ENCODE measurements around the gene PAX7.

Gene PAX7

DNA sequence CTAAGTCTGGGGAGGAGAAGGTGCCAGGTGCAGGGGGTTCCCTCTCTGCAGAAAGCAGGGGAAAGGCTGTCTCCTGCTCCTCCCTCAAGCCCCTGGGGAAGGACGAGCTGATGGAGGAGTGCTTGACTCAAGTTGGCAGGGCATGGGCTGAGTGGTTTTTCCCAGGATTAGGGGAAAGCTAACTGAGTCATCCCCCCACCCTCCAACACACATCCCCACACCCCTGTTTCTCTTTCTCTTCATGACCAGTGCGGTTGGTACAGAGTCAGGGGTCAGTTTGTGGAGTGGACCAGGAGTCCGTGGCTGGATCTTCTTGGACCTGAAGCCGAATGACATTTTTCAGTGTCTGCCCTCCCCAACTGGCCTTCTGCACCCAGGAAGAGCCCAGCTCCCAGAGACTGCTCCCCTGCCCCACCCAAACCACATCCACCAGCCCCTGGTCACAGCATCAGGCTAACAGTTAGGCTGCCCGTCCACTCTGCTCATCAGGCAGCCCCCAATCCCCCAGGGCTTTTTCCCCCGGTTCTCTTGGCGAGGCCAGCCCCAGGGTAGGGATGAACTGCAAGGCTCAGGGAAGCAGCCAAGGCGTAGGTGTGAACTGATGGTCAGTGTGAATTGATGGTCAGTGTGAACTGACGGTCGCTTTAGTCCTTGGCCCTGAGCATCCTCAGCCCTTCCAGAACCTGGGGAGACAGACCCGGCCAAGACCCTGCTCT, 81.0 kb downstream of the PAX7 start:
- DNase-seq = no peak

DNA sequence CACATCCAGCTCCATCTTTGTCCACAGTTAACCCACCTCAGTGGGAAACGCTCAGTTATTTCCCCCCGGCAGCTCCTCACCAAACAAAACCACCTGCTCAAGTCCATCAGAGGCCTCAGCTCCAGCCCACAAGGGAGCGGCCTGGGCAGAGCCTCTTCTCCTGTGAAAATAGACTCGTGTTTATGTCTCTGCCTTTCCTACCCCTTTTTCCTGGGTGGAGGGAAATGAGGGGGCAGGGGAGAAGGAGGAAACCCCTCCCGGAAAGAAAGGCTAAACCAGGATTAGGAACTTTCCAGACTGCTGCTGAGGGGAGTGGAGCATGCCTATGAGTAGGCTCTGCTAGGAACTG, 81.6 kb downstream of the PAX7 start:
- no peak for DNase-seq

DNA sequence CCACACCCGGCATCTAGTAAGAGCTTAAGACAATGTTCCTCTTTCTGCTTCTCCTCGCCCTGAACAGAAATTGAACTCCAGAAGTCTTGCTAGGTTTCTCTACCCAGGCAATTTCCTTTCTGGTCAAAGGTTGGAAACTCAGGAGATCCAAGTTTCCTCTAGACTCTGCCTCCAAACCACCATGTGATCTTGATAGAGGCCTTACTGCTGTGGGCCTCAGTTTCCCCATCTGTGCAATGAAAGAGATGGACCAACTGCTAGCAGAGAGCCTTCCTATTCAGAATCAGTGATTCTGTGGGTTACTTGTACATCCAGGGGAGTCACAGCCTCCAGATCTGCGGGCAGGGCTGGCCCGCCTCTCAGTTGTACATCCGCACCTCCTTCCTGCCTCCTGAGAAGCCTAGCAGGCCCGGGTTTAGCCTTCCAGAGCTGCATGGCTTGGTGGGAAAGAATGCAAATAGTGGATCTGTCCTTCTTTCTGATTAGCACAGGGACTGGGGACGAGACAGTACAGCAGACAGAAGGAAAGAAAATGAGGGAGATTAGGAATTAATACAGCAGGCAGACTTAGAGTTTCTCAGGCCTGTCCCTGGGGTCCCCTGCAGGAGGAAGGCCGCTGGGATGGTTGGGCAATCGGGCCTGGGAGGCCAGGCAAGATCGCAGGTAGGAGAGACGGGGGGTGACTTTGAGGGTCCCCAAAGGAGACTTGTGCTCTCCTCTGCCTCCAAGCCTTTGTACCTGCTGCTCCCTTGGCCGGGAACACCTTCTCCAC, 83.9 kb downstream of the PAX7 start:
- DNase-seq = no peak

DNA sequence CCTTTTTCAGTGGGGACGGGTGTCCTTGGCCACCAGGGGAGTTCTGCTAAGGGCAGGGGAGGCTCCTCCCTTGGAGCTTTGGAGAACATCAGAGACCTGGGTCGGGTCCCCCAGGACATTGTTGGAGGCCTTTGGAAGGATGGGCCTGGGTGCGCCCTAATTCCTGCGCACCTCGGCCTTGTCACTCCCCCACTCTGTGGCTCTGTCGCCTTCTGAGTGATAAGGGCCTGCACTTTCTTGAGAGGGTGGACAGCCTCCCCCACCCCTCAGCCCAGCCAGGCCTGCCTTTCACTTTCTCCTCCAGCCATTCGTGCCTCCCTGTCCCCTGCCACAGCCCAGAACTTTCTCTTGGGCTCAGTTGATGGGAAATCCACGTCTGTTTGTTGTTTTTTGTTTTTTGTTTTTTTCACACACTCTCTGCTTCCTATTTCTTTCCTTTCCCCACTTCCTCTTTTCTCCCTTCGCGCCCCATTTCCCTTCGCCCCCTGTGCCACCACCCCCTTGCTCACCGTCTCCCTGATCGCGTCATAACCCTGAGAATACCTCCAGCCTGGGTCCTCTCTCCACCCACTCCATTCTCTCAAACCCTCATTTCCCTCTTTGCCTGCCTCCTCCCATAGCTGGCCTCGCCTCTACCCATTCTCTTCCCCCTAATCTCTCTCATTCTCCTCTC, 85.6 kb downstream of the PAX7 start:
- no peak for DNase-seq

DNA sequence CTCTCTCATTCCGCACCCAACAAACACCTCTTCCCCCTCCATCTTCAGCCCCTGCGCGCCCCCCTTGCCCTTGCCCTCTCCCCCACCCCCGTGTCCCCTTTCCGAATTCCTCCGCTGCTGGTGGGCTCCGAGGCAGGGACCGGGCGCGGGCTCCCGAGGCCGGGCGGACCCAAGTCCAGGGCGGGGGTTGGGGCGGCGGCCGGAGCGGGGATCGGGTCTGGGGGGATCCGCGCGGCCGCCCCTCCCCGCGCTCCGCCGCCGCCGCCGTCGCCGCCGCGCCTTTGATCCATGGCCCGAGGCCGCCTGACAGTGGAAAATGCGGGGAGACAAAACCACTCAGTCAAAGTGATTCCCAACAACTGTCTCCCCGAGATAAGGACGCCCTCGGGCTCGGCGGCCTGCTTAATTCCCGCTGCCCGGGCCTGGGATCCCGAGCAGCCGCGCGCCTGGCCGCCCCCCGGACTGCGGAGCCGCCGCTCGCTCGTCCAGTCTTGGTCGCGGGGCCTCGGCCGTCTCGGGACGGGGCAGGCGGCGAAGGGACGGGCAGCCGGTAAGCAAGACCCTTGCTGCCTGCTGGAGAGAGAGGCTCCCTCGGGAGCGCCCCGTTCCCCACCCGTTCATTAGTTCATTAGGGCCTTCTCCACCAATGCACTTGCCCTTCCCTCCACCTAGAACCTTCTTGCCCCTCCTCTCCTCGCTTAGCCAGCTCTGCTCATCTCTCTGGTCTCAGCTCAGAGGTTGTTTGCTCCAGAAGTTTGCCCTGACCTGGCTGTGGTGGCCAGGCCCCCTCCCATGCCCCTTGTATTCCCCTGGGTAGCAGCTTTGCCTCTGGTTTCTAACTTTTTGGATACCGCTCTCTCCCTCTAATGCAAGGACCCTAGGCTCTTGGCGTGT, 86.4 kb downstream of the PAX7 start:
- DNase-seq = no peak

DNA sequence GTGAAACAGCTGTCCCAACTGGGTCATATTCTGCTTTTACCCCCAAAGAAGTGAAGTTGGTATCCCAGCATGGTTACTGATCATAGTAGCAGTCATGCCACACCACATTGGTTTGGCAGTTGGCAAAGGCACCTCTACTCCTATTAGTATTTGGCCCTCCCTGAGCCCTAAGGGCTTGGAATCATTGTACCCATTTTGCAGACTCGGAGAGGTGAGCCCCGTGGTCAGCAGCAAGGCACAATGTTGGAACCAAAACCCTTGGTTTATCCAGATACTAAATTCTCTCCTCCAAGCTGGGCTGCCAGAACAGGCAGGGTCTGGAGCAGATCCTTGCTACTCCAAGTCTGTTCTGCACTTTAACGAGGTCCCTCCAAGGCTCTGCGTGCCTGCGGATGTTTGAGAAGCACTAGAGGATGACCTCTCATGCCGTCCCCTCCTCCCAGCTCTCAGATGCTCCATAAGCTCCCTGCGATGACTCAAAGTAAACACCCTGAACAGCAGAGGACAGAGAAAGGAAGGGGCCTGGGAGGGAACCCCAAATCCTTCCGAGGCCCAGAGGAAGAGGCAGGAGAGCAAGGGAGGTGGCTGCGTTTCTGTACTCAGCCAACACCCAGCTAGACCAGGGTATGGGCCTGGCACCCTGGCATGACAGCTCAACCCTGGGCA, 89.3 kb downstream of the PAX7 start:
- no peak for DNase-seq

DNA sequence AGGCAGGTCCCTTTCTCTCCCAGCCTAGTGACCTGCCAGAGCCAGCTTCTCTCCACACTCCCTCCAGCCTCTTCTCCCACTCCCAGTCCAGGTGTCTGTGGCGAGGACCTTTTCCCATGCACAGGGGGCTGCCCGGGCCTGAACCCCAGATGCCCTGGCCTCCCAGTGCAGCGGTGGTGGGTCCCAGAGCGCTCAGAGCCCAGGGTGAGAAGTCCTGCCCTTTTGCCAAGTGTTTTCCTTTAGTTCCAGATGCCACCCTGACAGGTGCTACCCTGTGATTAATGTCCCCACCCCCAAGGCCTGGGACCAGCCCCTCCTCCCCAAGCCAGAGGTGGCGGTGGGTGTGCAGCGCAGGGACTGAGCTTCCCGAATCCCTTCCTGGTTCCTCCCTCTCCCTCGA, 90.4 kb downstream of the PAX7 start:
- no peak for DNase-seq

DNA sequence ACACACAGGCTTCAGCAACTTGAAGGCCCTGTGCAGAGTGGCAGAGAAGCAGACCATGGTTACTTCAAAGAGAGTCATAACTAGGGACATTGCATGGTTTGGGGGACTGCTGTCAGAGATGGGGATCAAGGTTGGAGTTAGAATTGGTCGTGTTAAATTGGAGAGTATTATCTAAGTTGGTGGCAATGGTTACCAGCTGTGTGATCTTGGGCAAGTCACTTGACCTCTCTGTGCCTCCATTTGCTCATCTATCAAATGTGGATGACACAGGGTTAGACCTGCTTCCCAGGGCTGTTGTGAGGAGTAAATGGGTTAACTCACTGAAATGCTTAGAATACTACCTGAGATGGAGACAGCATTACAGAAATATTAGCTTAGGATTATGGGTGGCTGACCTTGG, 91.1 kb downstream of the PAX7 start:
- no peak for DNase-seq

DNA sequence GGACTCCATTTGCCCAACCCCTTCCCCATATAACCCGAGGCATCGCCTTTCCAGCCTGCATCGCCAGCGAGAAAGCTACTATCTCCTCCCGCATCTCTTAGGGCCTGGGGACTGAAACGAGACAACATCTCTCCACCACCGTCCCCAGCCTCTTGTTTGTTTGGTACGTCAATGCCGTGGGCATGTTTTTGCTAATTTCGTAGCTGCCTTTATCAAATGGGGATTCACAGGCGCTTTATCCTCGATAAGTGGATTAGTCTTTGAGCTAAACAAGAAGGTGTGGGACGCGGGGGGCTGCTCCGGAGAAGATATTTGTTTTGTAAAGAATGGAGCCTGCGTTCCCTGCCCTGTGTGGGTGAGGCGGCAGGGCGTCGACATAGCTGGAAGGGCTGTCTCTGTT, 91.6 kb downstream of the PAX7 start:
- no peak for DNase-seq

DNA sequence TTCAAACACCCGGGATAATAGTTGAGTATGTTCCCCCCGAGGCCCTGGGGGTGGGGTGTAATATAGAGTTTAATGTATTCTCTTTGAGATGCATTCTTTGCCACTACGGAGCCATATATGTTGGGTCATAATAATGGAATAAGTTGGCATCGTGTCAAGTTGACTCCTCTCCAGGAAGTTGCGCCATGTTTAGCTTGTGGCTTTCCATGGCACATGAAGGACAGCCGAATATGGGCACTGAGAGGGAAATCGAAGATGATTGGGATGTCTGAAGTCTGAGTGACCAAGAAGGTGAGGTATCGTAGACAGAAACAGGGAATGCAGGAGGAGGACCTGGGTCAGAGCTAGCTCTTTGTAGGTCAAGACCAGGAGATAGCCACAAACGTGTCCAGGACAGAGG, 92.6 kb downstream of the PAX7 start:
- no peak for DNase-seq

DNA sequence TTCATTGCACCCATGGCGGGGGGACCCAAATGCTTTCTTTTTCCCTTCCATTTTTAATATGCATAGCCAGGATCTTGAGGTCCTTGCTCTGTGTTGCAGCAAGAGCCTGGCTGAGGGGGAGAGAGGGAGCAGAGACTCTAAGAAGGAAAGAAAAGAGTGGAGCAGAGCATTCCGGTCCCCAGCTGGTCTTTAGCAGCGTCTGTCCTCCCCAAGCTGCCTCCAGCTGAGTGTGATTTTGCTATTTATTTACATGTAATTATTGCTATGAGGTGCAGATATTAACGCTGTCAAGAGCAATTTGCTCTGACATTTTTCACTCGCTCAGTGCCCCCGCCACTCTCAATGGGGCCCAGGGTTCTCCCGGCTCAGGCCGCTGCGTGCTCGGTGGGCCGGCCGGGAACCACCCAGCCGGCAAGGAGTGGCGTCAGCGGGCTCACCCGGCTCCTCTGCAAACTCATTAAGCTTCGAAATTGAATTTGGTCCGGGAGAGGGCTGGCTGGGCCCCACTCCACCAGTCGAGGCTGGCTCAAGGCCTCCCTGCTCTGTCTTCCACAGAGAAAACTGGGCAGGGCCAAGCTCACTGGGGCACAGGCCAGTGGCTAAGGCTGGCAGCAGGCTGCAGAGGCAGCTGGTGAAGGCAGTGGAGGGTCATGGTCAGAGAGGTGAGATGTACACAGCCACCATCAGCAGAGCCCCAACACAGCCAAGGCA, 93.2 kb downstream of the PAX7 start:
- DNase-seq = no peak

DNA sequence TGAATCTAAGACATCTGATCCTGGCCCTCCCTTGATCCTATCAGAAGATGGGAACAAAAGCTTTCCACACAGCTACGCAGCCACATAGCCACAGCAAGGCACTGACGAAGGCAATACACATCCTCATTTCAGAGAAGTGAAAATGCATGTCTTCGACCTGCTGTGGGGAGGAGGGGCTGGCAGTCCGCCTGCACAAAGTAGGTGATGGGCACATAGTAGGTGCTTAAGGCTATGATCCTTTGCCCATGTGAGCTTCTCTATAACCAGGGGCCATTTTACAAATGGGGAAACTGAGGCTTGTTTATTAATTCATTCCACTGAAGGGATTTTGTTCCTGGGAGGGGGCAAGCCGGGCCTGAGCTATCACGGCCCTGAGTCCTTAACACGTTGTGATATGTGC, 94.2 kb downstream of the PAX7 start:
- no peak for DNase-seq

DNA sequence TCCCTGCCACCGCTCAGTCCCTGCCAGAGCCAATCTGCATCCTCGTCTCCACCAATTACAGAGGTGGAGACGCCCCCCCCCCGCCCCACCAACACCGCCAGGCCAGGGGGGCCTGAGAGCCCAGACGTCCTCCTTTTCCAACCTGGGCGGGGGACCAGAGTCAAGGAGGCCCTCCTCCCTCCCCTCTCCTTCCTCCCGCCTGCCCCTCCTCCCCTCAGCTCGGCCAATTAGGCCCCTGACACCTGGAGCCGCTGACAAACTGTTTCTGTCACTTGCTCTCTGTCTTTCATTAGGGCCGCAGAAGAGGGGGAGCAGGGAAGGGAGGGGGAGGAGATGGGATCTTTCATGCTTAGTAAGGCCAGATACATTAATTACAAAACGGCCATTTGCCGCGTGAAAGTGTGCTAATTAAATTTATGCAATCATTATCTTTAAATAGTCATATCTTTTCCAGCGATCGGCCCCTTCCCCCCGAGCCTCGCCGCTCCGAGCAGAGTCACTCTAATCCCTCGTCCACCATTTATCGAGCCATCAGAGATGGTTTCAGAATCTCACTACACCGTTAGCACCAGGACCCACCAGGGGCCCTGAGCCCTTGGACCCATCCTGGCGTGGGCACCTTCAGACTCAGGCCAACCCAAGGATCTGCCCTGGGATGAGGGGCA, 94.7 kb downstream of the PAX7 start:
- no peak for DNase-seq

DNA sequence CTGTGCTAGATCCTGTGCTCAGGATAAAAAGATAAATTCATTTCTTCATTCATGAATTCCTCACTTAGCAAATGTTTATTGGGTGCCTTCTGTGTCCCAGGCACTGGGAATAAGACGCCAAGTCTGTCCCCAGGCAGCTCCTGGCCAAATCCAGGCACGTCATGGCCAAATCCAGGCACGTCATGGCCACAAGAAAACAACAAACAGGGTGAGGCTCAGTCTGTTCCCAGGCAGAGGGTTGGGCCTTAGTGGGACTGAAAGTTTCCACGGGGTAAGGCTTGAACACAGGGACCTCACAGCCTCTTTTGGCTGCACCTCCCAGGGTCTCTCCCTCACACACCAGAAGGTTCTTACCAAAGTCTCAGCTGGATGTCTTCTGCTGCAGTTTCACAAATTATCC, 95.7 kb downstream of the PAX7 start:
- no peak for DNase-seq

DNA sequence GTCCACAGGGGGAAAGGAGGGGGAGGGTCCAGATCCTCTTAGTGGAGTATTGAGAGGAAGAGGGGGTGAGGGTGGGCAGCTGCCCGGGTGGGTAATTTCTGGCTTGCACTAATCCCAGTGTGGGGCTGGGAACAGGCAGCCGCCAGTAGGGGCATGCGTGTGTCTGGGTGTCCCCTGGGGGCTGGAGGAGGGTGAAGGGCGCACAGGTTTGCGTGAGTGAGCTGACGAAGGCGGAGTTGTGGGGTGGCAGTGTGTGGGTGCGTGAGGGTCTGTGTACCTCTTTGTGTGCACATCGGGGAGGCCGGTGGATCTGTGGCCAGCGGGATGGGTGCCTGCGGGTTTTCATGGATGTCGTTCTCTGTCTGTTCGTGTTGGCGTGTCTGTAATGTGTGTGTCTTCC, 97.3 kb downstream of the PAX7 start:
- no peak for DNase-seq

DNA sequence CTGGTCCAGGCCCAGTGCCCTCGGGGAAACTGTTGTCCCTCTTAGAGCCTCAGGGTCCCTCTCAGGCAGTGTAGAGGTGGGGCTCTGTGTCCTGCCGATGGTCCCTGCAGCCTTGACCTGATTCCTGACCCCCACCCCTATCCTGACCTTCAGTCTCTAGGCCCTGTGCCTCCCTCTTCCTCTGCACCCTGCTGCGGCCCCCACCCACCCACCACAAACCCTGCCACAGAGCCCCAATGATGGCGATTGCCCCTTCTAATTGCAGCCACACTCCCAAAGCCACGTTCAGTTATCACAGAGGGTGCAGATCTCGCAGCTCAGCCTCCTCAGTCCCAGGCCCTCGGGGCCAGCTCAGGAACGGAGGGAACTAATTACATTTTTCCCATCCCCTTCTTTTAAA, 99.7 kb downstream of the PAX7 start:
- DNase-seq = no peak

DNA sequence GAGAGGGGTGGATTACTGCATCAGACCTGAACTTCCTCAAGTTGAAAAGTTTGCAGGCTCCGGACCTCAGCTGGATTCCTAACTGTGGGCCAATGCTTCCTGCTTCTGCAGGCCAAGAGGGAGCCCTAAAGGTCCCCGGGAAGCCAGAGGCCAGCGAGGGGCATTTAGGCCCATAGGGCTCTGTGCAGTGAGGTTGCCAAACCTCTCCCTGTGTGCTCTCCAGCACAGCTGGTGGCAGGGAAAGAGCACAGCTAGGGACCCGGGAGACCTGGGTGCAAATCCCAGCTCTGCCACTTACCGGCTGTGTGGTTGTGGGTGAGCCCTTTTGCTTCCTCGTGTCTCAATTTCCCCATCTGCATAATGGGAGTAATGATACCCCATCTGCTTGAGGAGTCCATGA, 100.5 kb downstream of the PAX7 start:
- DNase-seq = no peak

DNA sequence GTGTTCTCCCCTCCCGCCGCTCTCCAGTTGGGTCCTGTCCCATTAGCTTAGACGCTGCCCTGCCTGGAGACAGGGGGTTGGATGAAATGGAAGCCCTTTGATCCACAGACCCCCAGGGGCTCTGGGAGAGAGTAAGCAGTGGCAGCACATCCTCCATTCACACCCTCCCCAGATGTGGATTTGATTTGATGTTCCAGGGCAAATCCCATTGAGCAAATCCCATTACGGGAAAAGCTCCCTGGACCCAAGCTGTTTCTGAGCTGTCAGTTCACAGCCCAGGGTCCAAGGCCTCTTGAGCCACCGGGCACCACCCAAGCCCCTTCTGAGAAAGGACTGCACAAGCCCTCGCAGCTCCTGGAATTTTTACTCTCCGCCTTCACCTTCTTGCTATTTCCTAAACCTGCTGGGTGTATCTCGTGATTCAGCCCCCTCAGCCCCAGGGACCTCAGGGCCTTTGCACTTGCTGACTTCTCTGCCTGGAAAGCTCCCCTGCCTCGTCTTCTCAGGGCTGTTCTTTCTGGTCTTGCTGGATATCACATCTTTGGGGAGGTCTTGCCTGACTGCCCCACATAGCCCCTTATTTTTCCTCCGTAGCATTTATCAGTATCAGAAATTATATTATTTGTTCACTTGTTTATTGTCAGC, 101.1 kb downstream of the PAX7 start:
- no peak for DNase-seq

DNA sequence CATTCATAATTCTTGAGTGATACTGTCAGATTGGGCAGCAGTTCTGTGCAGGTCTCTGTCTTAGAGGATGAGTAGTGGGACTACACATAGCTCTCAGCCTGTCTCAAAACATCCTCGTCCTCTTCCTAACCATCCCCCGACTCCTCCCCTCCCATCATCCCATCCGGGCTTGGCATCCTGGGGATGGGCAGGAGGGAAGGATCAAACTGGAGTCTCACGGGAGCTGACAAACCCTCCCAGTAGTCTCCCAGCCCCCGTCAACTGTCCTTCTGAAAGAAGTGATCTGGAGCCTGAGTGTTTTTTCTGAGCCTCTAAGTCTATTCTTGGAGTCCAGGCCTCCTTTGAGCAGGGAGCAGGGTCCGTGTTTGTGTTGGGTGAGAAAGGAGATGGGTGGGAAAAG, 102.0 kb downstream of the PAX7 start:
- no peak for DNase-seq

DNA sequence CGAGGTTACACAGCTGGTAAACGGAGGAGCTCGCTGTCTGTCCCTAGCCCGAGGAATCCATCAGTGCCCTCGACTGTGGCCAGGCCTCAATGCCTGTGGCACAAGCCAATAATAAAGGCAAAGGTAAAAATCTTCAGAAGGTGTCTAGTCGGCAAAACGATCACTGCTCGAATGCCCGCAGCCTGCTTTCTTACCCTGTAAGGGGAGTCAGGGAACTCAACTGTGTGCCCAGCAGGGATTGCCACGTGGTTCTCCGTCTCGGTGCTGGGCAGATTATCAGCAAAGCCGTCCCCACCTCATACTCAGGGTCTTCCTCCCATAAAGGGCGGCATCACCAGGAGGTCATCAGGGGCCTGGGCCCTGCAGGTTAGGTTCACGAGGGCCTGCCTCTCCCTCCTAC, 103.4 kb downstream of the PAX7 start:
- no peak for DNase-seq
